Esophagus muscularis mucosa (tissue), 4 donors: ENCODE results near the gene WASF2.

ENCODE experiments used
- CTCF ChIP-seq, 3 experiments: fragments of 200-600 bp in 2 of 3; fragments of 450-650 bp in 1 of 3; sonication (generic) in 2 of 3; IDR thresholded peaks; one replicate each; pipeline ENCODE4 v1.5.1; 2017 to 2019; ENCODE audit warnings: antibody characterized with exemption in 3 of 3, mild to moderate bottlenecking in 2 of 3, moderate library complexity in 1 of 3
- EP300 ChIP-seq: sonication (generic); formaldehyde crosslinking; IDR thresholded peaks from one replicate; pipeline ENCODE4 v1.6.1; 2017; ENCODE audit warnings: antibody characterized with exemption
- POLR2A ChIP-seq: fragments of 450-650 bp; IDR thresholded peaks from one replicate; pipeline ENCODE4 v1.6.1; 2017; ENCODE audit warnings: antibody characterized with exemption, moderate library complexity, mild to moderate bottlenecking, low read depth
- POLR2AphosphoS5 ChIP-seq, 2 donors: sonication (generic); formaldehyde crosslinking; IDR thresholded peaks; one replicate each; pipeline ENCODE4 v1.6.1; 2017; ENCODE audit warnings: antibody characterized with exemption in 2 of 2

GRCh38 chr1:27408151-27408550 lies 81.8 kb downstream of the WASF2 start:
- TF ChIP-seq CTCF (IDR thresholded peaks at IDR 0.05) (no peak), POLR2A (no peak), POLR2AphosphoS5 (IDR thresholded peaks at IDR 0.05) (no peak), EP300 (no peak)
